B cell (primary cell): ENCODE results near the gene MSH5. TPM values are rescaled to one million over a fixed set of nuclear protein-coding genes. Genes with fewer than 3 reads are reported as not detected.

Source experiments
- ATAC-seq: fragments of 200-7000 bp; cut with Tn5 transposase; one replicate; pipeline ENCODE4 v1.10.0; 2021; ENCODE audit warnings: low read depth, mild to moderate bottlenecking, moderate number of reproducible peaks, moderate library complexity
- CTCF ChIA-PET: fragments of 350-600 bp; sonication (Branson Sonifier 250); formaldehyde crosslinking; loops from one replicate; lab custom pipeline; 2021; ENCODE audit warnings: antibody characterized with exemption, inconsistent platforms; lab: Charles Lee
- POLR2A ChIA-PET: fragments of 350-600 bp; sonication (Branson Sonifier 250); formaldehyde crosslinking; loops from one replicate; lab custom pipeline; 2021; ENCODE audit warnings: antibody characterized with exemption; lab: Charles Lee
- DNase-seq: peaks from one replicate; pipeline ENCODE4 v3.0.0; 2013
- H2AFZ ChIP-seq: 2 replicates; pipeline ENCODE4 v1.6.1; 2012; ENCODE audit warnings: mild to moderate bottlenecking, low read depth, low read length; ENCODE audit not compliant: insufficient read depth, poor library complexity, severe bottlenecking
- H3K27ac ChIP-seq, 2 donors: 1 replicate in 1 of 2; 2 replicates in 1 of 2; pipeline ENCODE4 v1.5.1; 2012 to 2013; ENCODE audit warnings: low read length in 2 of 2, mild to moderate bottlenecking in 2 of 2, moderate library complexity in 1 of 2
- H3K27me3 ChIP-seq, 4 experiments: fragments of 200-600 bp in 1 of 4; sonication (generic) in 1 of 4; replicated peaks in 1 of 4; 1 replicate in 2 of 4; 2 replicates in 2 of 4; pipeline versions ENCODE4 v1.6.1 to v1.7.0; 2013 to 2016; ENCODE audit warnings: low read length in 3 of 4, mild to moderate bottlenecking in 2 of 4, mixed read lengths in 1 of 4, moderate library complexity in 1 of 4; ENCODE audit not compliant: insufficient read depth in 4 of 4, control insufficient read depth in 3 of 4; ENCODE audit errors: control extremely low read depth in 1 of 4
- H3K36me3 ChIP-seq, 2 experiments: replicated peaks in 1 of 2; 1 replicate in 1 of 2; 2 replicates in 1 of 2; pipeline versions ENCODE4 v1.6.1 to v1.7.1; 2013; ENCODE audit warnings: low read length in 1 of 2; ENCODE audit not compliant: insufficient read depth in 2 of 2, control insufficient read depth in 1 of 2; ENCODE audit errors: control extremely low read depth in 1 of 2, extremely low read depth in 1 of 2
- H3K4me1 ChIP-seq, 2 donors: fragments of 200-600 bp in 1 of 2; sonication (generic) in 1 of 2; 1 replicate in 1 of 2; 2 replicates in 1 of 2; pipeline versions ENCODE4 v1.5.1 to v1.6.1; 2013 to 2017; ENCODE audit warnings: low read length in 2 of 2; ENCODE audit not compliant: control insufficient read depth in 2 of 2, insufficient read depth in 2 of 2
- H3K4me2 ChIP-seq: replicated peaks from 2 replicates; pipeline ENCODE3; 2012; ENCODE audit warnings: mild to moderate bottlenecking, low read depth, low read length; ENCODE audit not compliant: poor library complexity, severe bottlenecking
- H3K4me3 ChIP-seq, 5 experiments: fragments of 200-600 bp in 1 of 5; sonication (generic) in 1 of 5; 1 replicate in 3 of 5; 2 replicates in 2 of 5; pipeline versions ENCODE4 v1.5.1 to v1.7.0; 2011 to 2016; ENCODE audit warnings: low read length in 4 of 5, mild to moderate bottlenecking in 4 of 5, low read depth in 2 of 5, control low read depth in 1 of 5, moderate library complexity in 1 of 5; ENCODE audit not compliant: insufficient read depth in 1 of 5; ENCODE audit errors: control extremely low read depth in 1 of 5, extremely low read depth in 1 of 5
- H3K79me2 ChIP-seq: fragments of 200-600 bp; sonication (generic); one replicate; pipeline ENCODE4 v1.6.0; 2016; ENCODE audit warnings: low read length; ENCODE audit not compliant: control insufficient read depth, insufficient read depth
- H3K9ac ChIP-seq: fragments of 200-600 bp; sonication (generic); 2 replicates; pipeline ENCODE4 v1.6.1; 2017; ENCODE audit warnings: mild to moderate bottlenecking, low read length, moderate library complexity
- H3K9me3 ChIP-seq, 3 donors: one replicate each; pipeline versions ENCODE4 v1.6.1 to v1.7.1; 2013; ENCODE audit warnings: low read length in 2 of 3; ENCODE audit not compliant: control insufficient read depth in 2 of 3, insufficient read depth in 1 of 3; ENCODE audit errors: control extremely low read depth in 1 of 3
- H4K20me1 ChIP-seq: 2 replicates; pipeline ENCODE4 v1.6.0; 2012; ENCODE audit warnings: mild to moderate bottlenecking, low read length; ENCODE audit not compliant: insufficient read depth, control insufficient read depth, poor library complexity, severe bottlenecking
- H3K27ac Mint-ChIP-seq: one replicate; pipeline ENCODE4 v1.8.0; 2021; ENCODE audit warnings: mixed read lengths
- H3K27me3 Mint-ChIP-seq: one replicate; pipeline ENCODE4 v1.8.0; 2021; ENCODE audit warnings: mixed read lengths
- H3K4me1 Mint-ChIP-seq: one replicate; pipeline ENCODE4 v1.8.0; 2021; ENCODE audit warnings: mixed read lengths
- H3K4me3 Mint-ChIP-seq: one replicate; pipeline ENCODE4 v1.8.0; 2021; ENCODE audit warnings: mixed read lengths
- H3K9me3 Mint-ChIP-seq: one replicate; pipeline ENCODE4 v1.8.0; 2022; ENCODE audit warnings: mixed read lengths; ENCODE audit not compliant: insufficient read depth
- EZH2 ChIP-seq: IDR thresholded peaks from 2 replicates; pipeline ENCODE4 v1.6.1; 2012; ENCODE audit warnings: borderline replicate concordance, low read depth, mild to moderate bottlenecking, moderate library complexity, low read length; ENCODE audit not compliant: insufficient read depth, poor library complexity, severe bottlenecking
- WGBS: methylation state at CpG from one replicate; pipeline ENCODE4 v1.1.5; 2013; ENCODE audit warnings: missing lambda C conversion rate; ENCODE audit not compliant: insufficient coverage; 5-methylcytosine and 5-hydroxymethylcytosine counted together
- intact Hi-C: fragments of 100-400 bp; cut with micrococcal nuclease; formaldehyde crosslinking; loops from one replicate; pipeline ENCODE4 v1.10.0; 2022
- polyA plus RNA-seq: library from polyadenylated mRNA; depleted of rRNA; stranded (reverse); fragments of >200 nt; gene quantifications from 2 replicates; pipeline ENCODE4 v1.2.3, GENCODE V29; 2012
- total RNA-seq, 2 donors: library from RNA; stranded (reverse); fragments of 120-200 nt in 1 of 2; gene quantifications; 1 replicate in 1 of 2; 2 replicates in 1 of 2; pipeline versions ENCODE4 v1.2.3 to v1.2.4, GENCODE V29; 2013 to 2022
- TF ChIP-seq, protein P1 (sequence below): fragments of 200-600 bp; IDR thresholded peaks from one replicate; pipeline ENCODE4 v1.8.0; 2022; ENCODE audit warnings: antibody characterized with exemption, mild to moderate bottlenecking

The MSH5 gene
- total and polyA plus RNA-seq, 2 donors (not counting 1 experiment from before 2014, with no cell fraction given), result 49.9 to 51.6 TPM

DNA sequence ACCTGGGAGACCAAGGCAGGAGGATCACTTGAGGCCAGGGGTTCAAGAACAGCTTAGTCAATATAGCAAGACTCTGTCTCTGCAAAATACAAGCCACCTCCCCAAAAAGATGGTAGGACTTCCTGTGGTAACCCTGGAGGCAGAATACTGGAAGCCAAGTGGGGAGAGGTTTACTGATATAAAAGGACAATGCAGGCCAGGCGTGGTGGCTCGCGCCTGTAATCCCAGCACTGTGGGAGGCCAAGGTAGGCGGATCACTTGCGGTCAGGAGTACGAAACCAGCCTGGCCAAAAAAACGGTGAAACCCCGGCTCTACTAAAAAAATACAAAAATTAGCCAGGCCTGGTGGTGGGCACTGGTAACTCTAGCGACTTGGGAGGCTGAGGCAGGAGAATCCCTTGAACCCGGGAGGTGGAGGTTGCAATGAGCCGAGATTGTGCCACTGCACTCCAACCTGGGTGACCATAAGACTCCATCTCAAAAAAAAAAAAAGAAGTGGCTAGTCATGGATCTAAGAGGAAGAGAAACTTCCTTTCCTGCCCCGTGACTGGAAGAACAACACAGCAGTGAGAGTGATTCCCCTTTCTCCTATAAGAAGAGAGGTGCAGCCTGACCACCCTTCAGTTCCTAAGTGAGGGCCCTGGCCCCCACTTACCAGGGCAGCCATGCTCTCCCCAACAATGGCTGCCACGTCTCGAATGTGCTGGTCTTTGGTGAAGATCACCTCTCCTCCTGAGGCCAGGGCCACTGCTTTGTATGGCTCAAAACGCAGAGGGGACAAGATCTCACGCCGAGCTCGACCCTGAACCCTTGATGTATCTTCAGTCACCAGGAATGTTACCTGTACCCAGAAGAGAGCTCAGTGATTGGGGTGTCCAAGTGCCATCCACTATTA is 28.8 kb downstream of the MSH5 start:
- no peaks in the 10 kb centered on the region for H3K79me2 ChIP-seq
- H3K4me3 ChIP-seq, result no peak overlapping the region
- Mint-ChIP-seq H3K4me1 (peaks cover 13% of the 10 kb centered on the region), H3K4me3 (no peak overlapping the region), H3K27me3 (no peaks in the 10 kb centered on the region), H3K9me3 (no peaks in the 10 kb centered on the region), H3K27ac (no peak overlapping the region)
- no peak overlapping the region for H3K27ac ChIP-seq
- CTCF ChIA-PET, result interaction anchor here (0.9 to 4.5 kb wide), 12 partner anchors 10 to 66 kb away, joined by 3 to 51 read pairs (median 12); partner anchors contain the start of genes ABHD16A, CLIC1, DDAH2 and LSM2
- ATAC-seq (no peak), DNase-seq (no peak)
- H3K9ac ChIP-seq, result no peak overlapping the region
- 93% methylated on average over 15 of the region's 18 CpGs for WGBS
- no peaks in the 10 kb centered on the region for H4K20me1 ChIP-seq
- H3K36me3 ChIP-seq, result no peaks in the 10 kb centered on the region
- H3K4me2 ChIP-seq, result no peak overlapping the region
- no peaks in the 10 kb centered on the region for H3K27me3 ChIP-seq
- H3K9me3 ChIP-seq, result no peaks in the 10 kb centered on the region
- peaks cover 0 to 9% of the 10 kb centered on the region in 2 donors for H3K4me1 ChIP-seq
- intact Hi-C loops, result loop anchor here (1.0 kb wide), 2 partner anchors 39 to 88 kb away; partner anchors contain the start of gene DDAH2
- H2AFZ ChIP-seq, result no peak overlapping the region
- POLR2A ChIA-PET, result interaction anchor here (1.1 to 2.4 kb wide), 2 partner anchors 30 to 116 kb away, joined by 3 to 8 read pairs; partner anchors contain the start of gene BAG6
- TF ChIP-seq EZH2, result no peak
- TF ChIP-seq, protein P1, sequence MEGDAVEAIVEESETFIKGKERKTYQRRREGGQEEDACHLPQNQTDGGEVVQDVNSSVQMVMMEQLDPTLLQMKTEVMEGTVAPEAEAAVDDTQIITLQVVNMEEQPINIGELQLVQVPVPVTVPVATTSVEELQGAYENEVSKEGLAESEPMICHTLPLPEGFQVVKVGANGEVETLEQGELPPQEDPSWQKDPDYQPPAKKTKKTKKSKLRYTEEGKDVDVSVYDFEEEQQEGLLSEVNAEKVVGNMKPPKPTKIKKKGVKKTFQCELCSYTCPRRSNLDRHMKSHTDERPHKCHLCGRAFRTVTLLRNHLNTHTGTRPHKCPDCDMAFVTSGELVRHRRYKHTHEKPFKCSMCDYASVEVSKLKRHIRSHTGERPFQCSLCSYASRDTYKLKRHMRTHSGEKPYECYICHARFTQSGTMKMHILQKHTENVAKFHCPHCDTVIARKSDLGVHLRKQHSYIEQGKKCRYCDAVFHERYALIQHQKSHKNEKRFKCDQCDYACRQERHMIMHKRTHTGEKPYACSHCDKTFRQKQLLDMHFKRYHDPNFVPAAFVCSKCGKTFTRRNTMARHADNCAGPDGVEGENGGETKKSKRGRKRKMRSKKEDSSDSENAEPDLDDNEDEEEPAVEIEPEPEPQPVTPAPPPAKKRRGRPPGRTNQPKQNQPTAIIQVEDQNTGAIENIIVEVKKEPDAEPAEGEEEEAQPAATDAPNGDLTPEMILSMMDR, result no peak
